Panc1 (cell line): ENCODE measurements around the gene SHF. TPM values are rescaled to one million over a fixed set of nuclear protein-coding genes. Genes with fewer than 3 reads are reported as not detected.
A peak's percentile ranks its signal among the peaks of the same experiment; 100 is the strongest.

Source experiments
- ATAC-seq: fragments of 200-7000 bp; cut with Tn5 transposase; 2 replicates; pipeline ENCODE4 v1.9.1; 2020; ENCODE audit warnings: mild to moderate bottlenecking, moderate library complexity
- BruUV-seq: library from RNA; stranded (reverse); fragments of 400-500 nt; replicated peaks from 2 replicates; lab custom pipeline; 2021; lab: Mats Ljungman, UMichigan
- CTCF ChIA-PET: fragments of 300-600 bp; sonication (Branson Sonifier 250); formaldehyde crosslinking; loops from one replicate; lab custom pipeline; 2022; ENCODE audit warnings: antibody characterized with exemption; lab: Charles Lee
- POLR2A ChIA-PET: fragments of 300-600 bp; sonication (Branson Sonifier 250); formaldehyde crosslinking; loops from one replicate; lab custom pipeline; 2022; ENCODE audit warnings: antibody characterized with exemption; lab: Charles Lee
- DNase-seq: peaks from one replicate; pipeline ENCODE4 v3.0.0-alpha.2; 2010; ENCODE audit warnings: low read depth, low spot score
- H3K27ac ChIP-seq: 2 replicates; pipeline ENCODE4 v1.5.1; 2011; ENCODE audit warnings: mild to moderate bottlenecking, low read length, inconsistent platforms
- H3K27me3 ChIP-seq: fragments of 200-500 bp; sonication (Bioruptor generic); 2 replicates; pipeline ENCODE4 v1.6.0; 2014; ENCODE audit warnings: low read length, inconsistent platforms; ENCODE audit not compliant: control insufficient read depth, insufficient read depth
- H3K36me3 ChIP-seq: fragments of 200-500 bp; sonication (Bioruptor generic); 2 replicates; pipeline ENCODE4 v1.5.1; 2014; ENCODE audit warnings: inconsistent platforms, mild to moderate bottlenecking, low read length, moderate library complexity; ENCODE audit not compliant: control insufficient read depth, insufficient read depth
- H3K4me1 ChIP-seq: 2 replicates; pipeline ENCODE4 v1.5.1; 2011; ENCODE audit warnings: inconsistent platforms, mild to moderate bottlenecking, low read length, moderate library complexity; ENCODE audit not compliant: control insufficient read depth, insufficient read depth
- H3K4me3 ChIP-seq, 2 experiments: 2 replicates each; pipeline ENCODE4 v1.5.1; 2011 to 2012; ENCODE audit warnings: low read depth in 2 of 2, low read length in 2 of 2, mild to moderate bottlenecking in 2 of 2, inconsistent platforms in 1 of 2, moderate library complexity in 1 of 2
- H3K9me3 ChIP-seq: fragments of 200-500 bp; sonication (Bioruptor generic); 2 replicates; pipeline ENCODE4 v1.5.1; 2014; ENCODE audit warnings: low read depth, mild to moderate bottlenecking, inconsistent platforms, low read length, moderate library complexity; ENCODE audit not compliant: control insufficient read depth, insufficient read depth
- POLR2AphosphoS5 ChIP-seq: IDR thresholded peaks from 2 replicates; pipeline ENCODE4 v1.6.1; 2012; ENCODE audit warnings: mild to moderate bottlenecking, low read depth, low read length, moderate library complexity
- SIN3A ChIP-seq: IDR thresholded peaks from 2 replicates; pipeline ENCODE4 v1.6.1; 2012; ENCODE audit warnings: low read depth, mild to moderate bottlenecking, low read length, moderate library complexity, borderline replicate concordance; ENCODE audit not compliant: insufficient read depth
- TCF7L2 ChIP-seq: IDR thresholded peaks from 2 replicates; pipeline ENCODE4 v1.6.1; 2011; ENCODE audit warnings: mild to moderate bottlenecking, low read depth, low read length, inconsistent platforms
- in situ Hi-C: cut with HindIII; loops from 2 replicates; pipeline ENCODE4 v1.10.0; 2016; ENCODE audit warnings: low sequenced_read_pairs, low pct_unique_long_range_greater_than_20kb
- intact Hi-C: fragments of 100-400 bp; cut with micrococcal nuclease; formaldehyde crosslinking; loops from one replicate; pipeline ENCODE4 v1.10.0; 2022; ENCODE audit not compliant: unreplicated experiment
- total RNA-seq: library from RNA; stranded (reverse); gene quantifications from one replicate; pipeline ENCODE4 v1.2.1, GENCODE V29; 2021; ENCODE audit not compliant: unreplicated experiment
- TF ChIP-seq, protein P1 (sequence below): fragments of 450-650 bp; IDR thresholded peaks from 2 replicates; pipeline ENCODE4 v1.5.1; 2017; ENCODE audit warnings: mild to moderate bottlenecking
- TF ChIP-seq, protein P2 (sequence below), 2 experiments: IDR thresholded peaks; 2 replicates each; pipeline ENCODE4 v1.6.1; 2011 to 2012; ENCODE audit warnings: low read depth in 2 of 2, control low read depth in 1 of 2, low read length in 1 of 2, mild to moderate bottlenecking in 1 of 2, moderate library complexity in 1 of 2; ENCODE audit not compliant: insufficient read depth in 1 of 2

The SHF gene
- total RNA-seq, 1 experiment from 2014 or later = 3.0 TPM

DNA sequence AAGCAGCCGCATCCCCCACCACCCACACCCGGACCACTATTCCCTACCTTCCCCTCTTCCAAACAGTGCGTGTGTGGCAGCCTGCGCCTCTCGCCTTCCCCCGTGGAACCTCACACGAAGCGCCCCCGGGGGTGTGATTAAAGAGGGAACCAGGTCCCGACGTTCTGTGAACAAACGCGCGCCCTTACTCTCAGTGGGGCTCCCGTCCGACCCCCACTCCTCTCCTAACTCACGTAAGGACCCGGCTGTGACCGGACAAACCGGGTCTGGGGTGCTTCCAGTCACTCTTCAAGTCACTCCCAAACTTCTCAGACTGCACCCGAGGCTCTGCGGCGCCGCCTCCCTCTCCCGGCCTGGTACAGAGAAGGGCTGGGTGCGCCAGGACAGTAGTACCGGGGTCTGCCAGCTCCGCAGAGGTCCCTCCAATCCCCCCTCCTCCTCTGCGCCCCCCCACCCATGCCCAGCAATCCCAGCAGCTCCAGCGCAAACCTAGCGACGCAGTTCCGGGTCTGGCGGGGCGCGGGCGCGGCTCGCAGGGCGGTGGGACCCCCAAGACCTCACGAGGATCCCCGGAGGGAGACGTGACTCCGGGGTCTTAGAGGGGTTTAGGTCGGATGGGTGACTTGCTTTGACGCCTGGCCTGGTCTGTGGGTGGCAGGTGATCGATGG is 58.7 kb downstream of the SHF start:
- intact Hi-C loops = no loop called here
- Histone ChIP-seq H3K27ac (no peak overlapping the region), H3K36me3 (no peaks in the 10 kb centered on the region; the same call in 1 of the 2 replicates), H3K27me3 (peaks cover 10% of the 10 kb centered on the region), H3K4me3 (no peak overlapping the region), H3K4me1 (no peaks in the 10 kb centered on the region), H3K9me3 (no peaks in the 10 kb centered on the region)
- BruUV-seq = no TSS peak
- TF ChIP-seq, protein P1, sequence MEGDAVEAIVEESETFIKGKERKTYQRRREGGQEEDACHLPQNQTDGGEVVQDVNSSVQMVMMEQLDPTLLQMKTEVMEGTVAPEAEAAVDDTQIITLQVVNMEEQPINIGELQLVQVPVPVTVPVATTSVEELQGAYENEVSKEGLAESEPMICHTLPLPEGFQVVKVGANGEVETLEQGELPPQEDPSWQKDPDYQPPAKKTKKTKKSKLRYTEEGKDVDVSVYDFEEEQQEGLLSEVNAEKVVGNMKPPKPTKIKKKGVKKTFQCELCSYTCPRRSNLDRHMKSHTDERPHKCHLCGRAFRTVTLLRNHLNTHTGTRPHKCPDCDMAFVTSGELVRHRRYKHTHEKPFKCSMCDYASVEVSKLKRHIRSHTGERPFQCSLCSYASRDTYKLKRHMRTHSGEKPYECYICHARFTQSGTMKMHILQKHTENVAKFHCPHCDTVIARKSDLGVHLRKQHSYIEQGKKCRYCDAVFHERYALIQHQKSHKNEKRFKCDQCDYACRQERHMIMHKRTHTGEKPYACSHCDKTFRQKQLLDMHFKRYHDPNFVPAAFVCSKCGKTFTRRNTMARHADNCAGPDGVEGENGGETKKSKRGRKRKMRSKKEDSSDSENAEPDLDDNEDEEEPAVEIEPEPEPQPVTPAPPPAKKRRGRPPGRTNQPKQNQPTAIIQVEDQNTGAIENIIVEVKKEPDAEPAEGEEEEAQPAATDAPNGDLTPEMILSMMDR = no peak
- TF ChIP-seq POLR2AphosphoS5 (no peak), SIN3A (no peak), TCF7L2 (no peak)
- TF ChIP-seq, protein P2, sequence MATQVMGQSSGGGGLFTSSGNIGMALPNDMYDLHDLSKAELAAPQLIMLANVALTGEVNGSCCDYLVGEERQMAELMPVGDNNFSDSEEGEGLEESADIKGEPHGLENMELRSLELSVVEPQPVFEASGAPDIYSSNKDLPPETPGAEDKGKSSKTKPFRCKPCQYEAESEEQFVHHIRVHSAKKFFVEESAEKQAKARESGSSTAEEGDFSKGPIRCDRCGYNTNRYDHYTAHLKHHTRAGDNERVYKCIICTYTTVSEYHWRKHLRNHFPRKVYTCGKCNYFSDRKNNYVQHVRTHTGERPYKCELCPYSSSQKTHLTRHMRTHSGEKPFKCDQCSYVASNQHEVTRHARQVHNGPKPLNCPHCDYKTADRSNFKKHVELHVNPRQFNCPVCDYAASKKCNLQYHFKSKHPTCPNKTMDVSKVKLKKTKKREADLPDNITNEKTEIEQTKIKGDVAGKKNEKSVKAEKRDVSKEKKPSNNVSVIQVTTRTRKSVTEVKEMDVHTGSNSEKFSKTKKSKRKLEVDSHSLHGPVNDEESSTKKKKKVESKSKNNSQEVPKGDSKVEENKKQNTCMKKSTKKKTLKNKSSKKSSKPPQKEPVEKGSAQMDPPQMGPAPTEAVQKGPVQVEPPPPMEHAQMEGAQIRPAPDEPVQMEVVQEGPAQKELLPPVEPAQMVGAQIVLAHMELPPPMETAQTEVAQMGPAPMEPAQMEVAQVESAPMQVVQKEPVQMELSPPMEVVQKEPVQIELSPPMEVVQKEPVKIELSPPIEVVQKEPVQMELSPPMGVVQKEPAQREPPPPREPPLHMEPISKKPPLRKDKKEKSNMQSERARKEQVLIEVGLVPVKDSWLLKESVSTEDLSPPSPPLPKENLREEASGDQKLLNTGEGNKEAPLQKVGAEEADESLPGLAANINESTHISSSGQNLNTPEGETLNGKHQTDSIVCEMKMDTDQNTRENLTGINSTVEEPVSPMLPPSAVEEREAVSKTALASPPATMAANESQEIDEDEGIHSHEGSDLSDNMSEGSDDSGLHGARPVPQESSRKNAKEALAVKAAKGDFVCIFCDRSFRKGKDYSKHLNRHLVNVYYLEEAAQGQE (IDR thresholded peaks at IDR 0.05; ENCODE audit: insufficient read depth in 1 of 2, low read depth in 2 of 2, low read length in 1 of 2) = no peak
- ChIA-PET POLR2A (no interaction called here), CTCF (interaction anchor here (0.6 kb wide), 1 partner anchor 11 kb away, joined by 5 read pairs; no protein-coding TSS in a partner anchor)
- DNase-seq (no peak), ATAC-seq (no peak)
- in situ Hi-C loops = no loop called here

DNA sequence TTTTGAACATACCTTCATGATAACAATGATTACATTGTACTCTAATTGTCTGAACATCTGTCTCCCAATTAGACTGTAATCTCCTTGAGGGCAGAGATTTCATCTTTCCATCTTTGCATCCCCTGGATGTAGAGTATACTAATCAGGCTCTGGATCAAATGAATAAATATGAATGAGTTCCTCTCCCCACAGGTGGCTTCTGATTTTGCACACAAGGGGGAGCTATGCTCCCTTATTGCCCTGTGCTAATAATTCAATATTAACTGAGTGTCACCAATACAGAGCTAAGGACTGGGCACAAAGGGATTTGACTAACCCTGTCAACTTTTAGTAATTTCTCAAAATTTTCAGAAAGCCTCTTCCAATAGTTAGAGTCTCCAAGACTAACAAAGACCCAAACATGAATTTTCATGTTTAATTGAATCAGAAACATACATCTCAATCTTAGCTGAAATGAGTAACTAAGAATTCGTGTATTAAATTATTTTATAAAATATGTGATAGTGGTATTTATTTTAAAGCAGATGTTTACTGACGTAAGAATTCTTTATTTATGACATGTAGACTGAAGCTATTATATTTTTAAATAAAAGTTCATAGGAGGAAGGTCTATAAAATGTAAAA is 61.1 kb downstream of the SHF start:
- Histone ChIP-seq H3K27ac (no peak overlapping the region), H3K36me3 (no peaks in the 10 kb centered on the region; the same call in 1 of the 2 replicates), H3K27me3 (peaks cover 10% of the 10 kb centered on the region), H3K4me1 (no peaks in the 10 kb centered on the region), H3K9me3 (no peaks in the 10 kb centered on the region), H3K4me3 (no peak overlapping the region)
- TF ChIP-seq TCF7L2 (no peak), SIN3A (no peak), POLR2AphosphoS5 (no peak)
- TF ChIP-seq, protein P1 = peak; percentile 83
- TF ChIP-seq, protein P2 (IDR thresholded peaks at IDR 0.05; ENCODE audit: insufficient read depth in 1 of 2, low read depth in 2 of 2, low read length in 1 of 2) = no peak
- POLR2A ChIA-PET = no interaction called here
- no peak for DNase-seq
- ATAC-seq = peak; percentile 73
- in situ Hi-C loops (no loop called here), intact Hi-C loops (no loop called here)
- CTCF ChIA-PET = interaction anchor here (0.5 to 1.0 kb wide), 6 partner anchors 8 to 148 kb away, joined by 3 to 9 read pairs (median 4); no protein-coding TSS in a partner anchor
- no TSS peak for BruUV-seq
